CD14-positive monocyte (primary cell): ENCODE results near the gene LGALS3BP. TPM values are rescaled to one million over a fixed set of nuclear protein-coding genes. Genes with fewer than 3 reads are reported as not detected.

Experiments used
- DNase-seq, 3 donors: peaks; one replicate each; pipeline ENCODE4 v3.0.0-alpha.2; 2011 to 2022
- H2AFZ ChIP-seq: 2 replicates; pipeline ENCODE4 v1.6.0; 2012; ENCODE audit warnings: mild to moderate bottlenecking, low read depth, low read length, inconsistent platforms; ENCODE audit not compliant: insufficient read depth, poor library complexity, severe bottlenecking
- H3K27ac ChIP-seq, 2 donors: 1 replicate in 1 of 2; 2 replicates in 1 of 2; pipeline ENCODE4 v1.5.1; 2012 to 2013; ENCODE audit warnings: low read length in 2 of 2, control low read depth in 1 of 2, inconsistent platforms in 1 of 2, low read depth in 1 of 2, mild to moderate bottlenecking in 1 of 2
- H3K27me3 ChIP-seq, 2 donors: one replicate each; pipeline versions ENCODE4 v1.6.0 to v1.6.1; 2011 to 2013; ENCODE audit warnings: low read length in 2 of 2; ENCODE audit not compliant: control insufficient read depth in 2 of 2, insufficient read depth in 2 of 2
- H3K36me3 ChIP-seq, 2 donors: replicated peaks in 1 of 2; 1 replicate in 1 of 2; 2 replicates in 1 of 2; pipeline versions ENCODE4 v1.5.1 to v1.6.1; 2012 to 2013; ENCODE audit warnings: low read length in 2 of 2, control low read depth in 1 of 2, inconsistent platforms in 1 of 2, mild to moderate bottlenecking in 1 of 2; ENCODE audit not compliant: insufficient read depth in 2 of 2, control insufficient read depth in 1 of 2
- H3K4me1 ChIP-seq, 2 donors: 1 replicate in 1 of 2; 2 replicates in 1 of 2; pipeline versions ENCODE4 v1.5.1 to v1.6.1; 2012 to 2013; ENCODE audit warnings: low read length in 2 of 2, control low read depth in 1 of 2, inconsistent platforms in 1 of 2, mild to moderate bottlenecking in 1 of 2, moderate library complexity in 1 of 2; ENCODE audit not compliant: insufficient read depth in 2 of 2, control insufficient read depth in 1 of 2
- H3K4me2 ChIP-seq: replicated peaks from 2 replicates; pipeline ENCODE3; 2012; ENCODE audit warnings: low read length, moderate library complexity, mild to moderate bottlenecking; ENCODE audit not compliant: poor library complexity, severe bottlenecking; ENCODE audit errors: extremely low read depth
- H3K4me3 ChIP-seq, 3 experiments: fragments of 200-600 bp in 1 of 3; sonication (generic) in 1 of 3; replicated peaks in 1 of 3; 1 replicate in 2 of 3; 2 replicates in 1 of 3; pipeline ENCODE4 v1.5.1; 2011 to 2013; ENCODE audit warnings: low read length in 3 of 3, mild to moderate bottlenecking in 3 of 3, control low read depth in 2 of 3, low read depth in 2 of 3, inconsistent platforms in 1 of 3, moderate library complexity in 1 of 3
- H3K79me2 ChIP-seq: 2 replicates; pipeline ENCODE4 v1.6.0; 2012; ENCODE audit warnings: mild to moderate bottlenecking, control low read depth, inconsistent platforms, low read length, moderate library complexity; ENCODE audit not compliant: insufficient read depth
- H3K9ac ChIP-seq: 2 replicates; pipeline ENCODE4 v1.6.0; 2017; ENCODE audit warnings: low read length, mild to moderate bottlenecking; ENCODE audit not compliant: insufficient read depth, poor library complexity, severe bottlenecking
- H3K9me3 ChIP-seq, 2 donors: replicated peaks in 1 of 2; 1 replicate in 1 of 2; 2 replicates in 1 of 2; pipeline versions ENCODE4 v1.5.1 to v1.6.1; 2012 to 2013; ENCODE audit warnings: low read length in 2 of 2, control low read depth in 1 of 2; ENCODE audit not compliant: control insufficient read depth in 1 of 2, insufficient read depth in 1 of 2
- H4K20me1 ChIP-seq: 2 replicates; pipeline ENCODE4 v1.6.0; 2012; ENCODE audit warnings: mild to moderate bottlenecking, low read length, control low read depth, moderate library complexity; ENCODE audit not compliant: insufficient read depth
- H3K27ac Mint-ChIP-seq, 7 donors: one replicate each; pipeline ENCODE4 v1.8.0; 2020; ENCODE audit warnings: mild to moderate bottlenecking in 7 of 7, mixed read lengths in 7 of 7, moderate library complexity in 6 of 7, inconsistent platforms in 2 of 7
- H3K27me3 Mint-ChIP-seq, 3 donors: one replicate each; pipeline ENCODE4 v1.8.0; 2021 to 2022; ENCODE audit warnings: low read depth in 3 of 3, mild to moderate bottlenecking in 3 of 3, mixed read lengths in 3 of 3, moderate library complexity in 3 of 3, inconsistent platforms in 1 of 3
- H3K36me3 Mint-ChIP-seq, 2 donors: one replicate each; pipeline ENCODE4 v1.8.0; 2020; ENCODE audit warnings: mixed read lengths in 2 of 2, inconsistent platforms in 1 of 2, mild to moderate bottlenecking in 1 of 2
- H3K4me1 Mint-ChIP-seq: one replicate; pipeline ENCODE4 v1.8.0; 2020; ENCODE audit warnings: mild to moderate bottlenecking, mixed read lengths
- H3K4me3 Mint-ChIP-seq, 2 donors: one replicate each; pipeline ENCODE4 v1.8.0; 2020; ENCODE audit warnings: mild to moderate bottlenecking in 2 of 2, mixed read lengths in 2 of 2, moderate library complexity in 1 of 2
- H3K9me3 Mint-ChIP-seq, 7 donors: one replicate each; pipeline ENCODE4 v1.8.0; 2020 to 2022; ENCODE audit warnings: mixed read lengths in 7 of 7, mild to moderate bottlenecking in 6 of 7, moderate library complexity in 6 of 7, inconsistent platforms in 2 of 7
- CTCF ChIP-seq: fragments of 200-600 bp; IDR thresholded peaks from one replicate; pipeline ENCODE4 v1.8.0; 2022; ENCODE audit warnings: antibody characterized with exemption, mild to moderate bottlenecking
- WGBS: methylation state at CpG from one replicate; pipeline ENCODE4 v1.1.5; 2013; ENCODE audit warnings: missing lambda C conversion rate; ENCODE audit not compliant: insufficient coverage; 5-methylcytosine and 5-hydroxymethylcytosine counted together
- intact Hi-C, 2 donors: fragments of 100-400 bp; cut with micrococcal nuclease; formaldehyde crosslinking; loops; one replicate each; pipeline versions ENCODE4 v1.15.0 to v1.15.1; 2023
- polyA plus RNA-seq, 3 donors: library from polyadenylated mRNA; depleted of rRNA in 1 of 3; unstranded in 2 of 3; stranded (reverse) in 1 of 3; fragments of 300-500 nt in 2 of 3; fragments of >200 nt in 1 of 3; fragmentation: Illumina TruSeq in 2 of 3; gene quantifications; 1 replicate in 2 of 3; 2 replicates in 1 of 3; pipeline ENCODE4 v1.2.3, GENCODE V29; 2012 to 2021

LGALS3BP gene
- polyA plus RNA-seq, 3 donors, result 11.4 to 12.0 (median 11.7) TPM

GRCh38 chr17:78951967-78952551, 27.7 kb downstream of the LGALS3BP start:
- TF ChIP-seq CTCF, result no peak
- Histone ChIP-seq H3K4me2 (no peak overlapping the region), H3K9ac (no peak overlapping the region), H4K20me1 (no peaks in the 10 kb centered on the region), H3K9me3 (peaks cover 15 to 31% of the 10 kb centered on the region in 2 donors), H3K36me3 (no peaks in the 10 kb centered on the region), H3K27ac (no peak overlapping the region), H3K79me2 (no peaks in the 10 kb centered on the region), H3K4me3 (no peak overlapping the region), H2AFZ (no peak overlapping the region), H3K4me1 (no peaks in the 10 kb centered on the region), H3K27me3 (no peaks in the 10 kb centered on the region)
- DNase-seq, result no peak
- no peak overlapping the region for H3K4me3 Mint-ChIP-seq
- peaks cover 3 to 7% of the 10 kb centered on the region in 2 donors for H3K36me3 Mint-ChIP-seq
- no peaks in the 10 kb centered on the region for H3K4me1 Mint-ChIP-seq
- peaks cover 2 to 14% (median 6%) of the 10 kb centered on the region in 3 donors for H3K27me3 Mint-ChIP-seq
- intact Hi-C loops, result no loop called here
- WGBS, result 100% methylated on average over 11 of the region's 12 CpGs
- H3K9me3 Mint-ChIP-seq, result peaks cover 7 to 30% (median 24%) of the 10 kb centered on the region in 7 donors
- no peak overlapping the region for H3K27ac Mint-ChIP-seq

- Histone ChIP-seq H4K20me1 (no peaks in the 10 kb centered on the region), H3K4me2 (no peak overlapping the region), H3K79me2 (no peaks in the 10 kb centered on the region), H3K4me1 (peaks cover 9 to 11% of the 10 kb centered on the region in 2 donors), H3K9me3 (peaks cover 15 to 31% of the 10 kb centered on the region in 2 donors), H2AFZ (no peak overlapping the region), H3K27me3 (no peaks in the 10 kb centered on the region), H3K4me3 (no peak overlapping the region), H3K36me3 (no peaks in the 10 kb centered on the region), H3K9ac (no peak overlapping the region), H3K27ac (no peak overlapping the region)
- no peak overlapping the region for H3K27ac Mint-ChIP-seq
- intact Hi-C loops, result no loop called here
- H3K4me3 Mint-ChIP-seq, result no peak overlapping the region
- H3K27me3 Mint-ChIP-seq, result peaks cover 4 to 14% (median 5%) of the 10 kb centered on the region in 3 donors
- TF ChIP-seq CTCF, result no peak
- 100% methylated on average over 2 of the region's 2 CpGs for WGBS
- no peak for DNase-seq
- peaks cover 11% of the 10 kb centered on the region for H3K4me1 Mint-ChIP-seq
- H3K9me3 Mint-ChIP-seq, result peaks cover 7 to 30% (median 24%) of the 10 kb centered on the region in 7 donors
- peaks cover 3 to 7% of the 10 kb centered on the region in 2 donors for H3K36me3 Mint-ChIP-seq
These were observed 28.9 kb downstream of the LGALS3BP start for GRCh38 chr17:78950870-78951269.
